Ectodermal cell (in vitro differentiated cells): ENCODE data around the gene CA10.
A peak's percentile ranks its signal among the peaks of the same experiment; 100 is the strongest.

Source experiments
- H3K27ac ChIP-seq: 2 replicates; pipeline ENCODE4 v1.7.0; 2013; ENCODE audit warnings: mild to moderate bottlenecking, low read depth, low read length; ENCODE audit not compliant: insufficient read depth, poor library complexity, severe bottlenecking
- H3K27me3 ChIP-seq: 2 replicates; pipeline ENCODE4 v1.7.0; 2013; ENCODE audit warnings: mild to moderate bottlenecking, low read length; ENCODE audit not compliant: insufficient read depth, control insufficient read depth, poor library complexity, severe bottlenecking
- H3K36me3 ChIP-seq: one replicate; pipeline ENCODE4 v1.7.0; 2013; ENCODE audit warnings: low read length; ENCODE audit not compliant: control insufficient read depth, insufficient read depth
- H3K4me1 ChIP-seq: one replicate; pipeline ENCODE4 v1.7.0; 2013; ENCODE audit warnings: low read length; ENCODE audit not compliant: control insufficient read depth, insufficient read depth
- H3K4me3 ChIP-seq: 2 replicates; pipeline ENCODE4 v1.7.0; 2013; ENCODE audit warnings: low read depth, low read length, control low read depth; ENCODE audit not compliant: insufficient read depth
- H3K9me3 ChIP-seq: 2 replicates; pipeline ENCODE4 v1.7.0; 2013; ENCODE audit warnings: mild to moderate bottlenecking, low read length, moderate library complexity; ENCODE audit not compliant: control insufficient read depth
- WGBS, 2 experiments: methylation state at CpG; one replicate each; pipeline ENCODE4 v1.1.7; 2013; ENCODE audit warnings: missing lambda C conversion rate in 2 of 2; 5-methylcytosine and 5-hydroxymethylcytosine counted together

CA10 gene

DNA sequence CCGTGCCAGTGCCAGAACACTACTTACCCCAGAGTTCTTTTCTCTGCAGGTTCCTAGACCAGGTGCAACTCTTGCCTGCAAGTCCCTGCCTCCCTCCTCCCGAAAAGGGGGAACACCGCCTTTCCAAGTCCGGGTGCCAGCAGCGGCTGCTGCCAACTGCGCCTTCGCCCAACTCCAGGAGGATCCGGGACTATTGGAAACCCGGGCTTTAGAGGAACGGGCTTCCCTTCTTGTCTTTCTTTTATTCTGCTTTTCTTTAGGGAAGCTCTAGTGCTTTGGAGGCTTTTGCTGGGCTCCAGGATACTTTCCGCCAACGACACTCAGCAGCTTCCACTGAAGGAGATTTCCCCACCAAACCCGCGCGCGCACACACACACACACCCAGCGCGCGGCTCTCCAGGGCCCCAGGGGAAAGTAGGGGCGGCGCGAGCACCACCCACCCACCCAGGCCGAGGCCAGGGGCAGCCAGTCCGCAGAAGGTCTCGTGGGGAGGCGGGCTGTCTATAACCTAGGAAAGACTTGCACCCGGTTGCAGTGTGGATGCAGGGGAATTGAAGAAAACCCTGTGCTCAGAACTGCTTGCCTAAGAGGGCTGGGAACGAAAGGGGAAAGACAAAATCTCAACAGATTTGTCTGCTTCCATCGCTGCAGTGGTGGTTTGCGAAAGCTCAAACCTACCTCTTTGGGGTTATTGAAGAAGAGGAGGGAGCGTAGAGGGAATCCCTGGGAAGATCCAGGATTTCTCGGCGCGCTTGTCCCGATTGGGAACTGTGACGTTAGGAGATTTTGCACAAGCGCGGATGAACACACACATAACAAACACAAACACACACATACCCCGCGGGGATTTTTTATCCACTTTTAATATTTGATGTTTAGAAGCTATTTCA lies 977 bp upstream of the CA10 start:
- H3K27ac ChIP-seq = no peak overlapping the region
- H3K27me3 ChIP-seq = peaks cover 59% of the 10 kb centered on the region
- 42 to 45% methylated on average over 38 of the region's 40 CpGs for WGBS, 2 experiments
- peak overlapping the region; percentile 35 for H3K4me3 ChIP-seq
- H3K36me3 ChIP-seq = no peaks in the 10 kb centered on the region
- H3K4me1 ChIP-seq = peaks cover 4% of the 10 kb centered on the region
- no peaks in the 10 kb centered on the region for H3K9me3 ChIP-seq

DNA sequence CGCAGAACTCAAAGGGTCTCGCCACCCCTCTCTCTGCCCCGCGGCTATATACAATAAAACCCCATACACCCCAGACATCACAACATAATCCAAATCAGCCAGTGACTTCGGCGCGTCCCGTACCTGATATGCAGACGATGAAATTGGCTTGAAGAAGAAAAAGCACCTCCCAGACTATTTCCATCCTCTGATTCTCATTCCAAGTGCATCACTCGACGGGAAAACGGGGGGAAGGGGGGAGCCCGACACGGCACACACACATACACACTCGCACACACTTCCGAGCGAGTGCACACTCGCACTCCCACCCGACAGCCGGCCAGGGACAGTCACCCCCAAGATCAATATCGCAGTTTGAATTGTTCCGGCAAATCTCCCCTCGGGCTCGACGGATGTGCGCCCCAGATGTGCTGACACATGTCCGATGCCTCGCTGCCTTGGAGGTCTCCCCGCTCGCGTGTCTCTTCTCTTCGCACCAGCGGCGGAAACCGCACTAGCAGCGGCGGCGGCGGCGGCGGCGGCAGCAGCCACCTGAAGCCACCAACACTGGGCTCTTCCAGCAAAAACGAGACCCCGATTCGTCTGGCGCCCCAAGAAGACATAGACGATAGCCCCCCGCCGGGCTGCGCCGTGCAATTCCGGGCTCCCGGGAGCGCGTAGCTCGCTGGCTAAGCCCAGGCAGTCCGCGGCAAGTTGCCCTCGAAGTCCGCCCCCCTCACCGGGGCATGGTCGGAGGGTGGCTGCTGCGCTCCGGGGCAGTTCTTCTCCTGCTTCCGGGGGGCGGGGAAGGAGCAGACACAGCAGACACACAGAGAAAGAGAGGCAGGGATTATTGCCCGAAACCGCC lies 688 bp downstream of the CA10 start:
- WGBS, 2 experiments = 40% methylated on average over 68 of the region's 68 CpGs
- H3K9me3 ChIP-seq = no peaks in the 10 kb centered on the region
- no peak overlapping the region for H3K27ac ChIP-seq
- peak overlapping the region; percentile 35 for H3K4me3 ChIP-seq
- peaks cover 4% of the 10 kb centered on the region for H3K4me1 ChIP-seq
- H3K36me3 ChIP-seq = no peaks in the 10 kb centered on the region
- peaks cover 59% of the 10 kb centered on the region for H3K27me3 ChIP-seq

DNA sequence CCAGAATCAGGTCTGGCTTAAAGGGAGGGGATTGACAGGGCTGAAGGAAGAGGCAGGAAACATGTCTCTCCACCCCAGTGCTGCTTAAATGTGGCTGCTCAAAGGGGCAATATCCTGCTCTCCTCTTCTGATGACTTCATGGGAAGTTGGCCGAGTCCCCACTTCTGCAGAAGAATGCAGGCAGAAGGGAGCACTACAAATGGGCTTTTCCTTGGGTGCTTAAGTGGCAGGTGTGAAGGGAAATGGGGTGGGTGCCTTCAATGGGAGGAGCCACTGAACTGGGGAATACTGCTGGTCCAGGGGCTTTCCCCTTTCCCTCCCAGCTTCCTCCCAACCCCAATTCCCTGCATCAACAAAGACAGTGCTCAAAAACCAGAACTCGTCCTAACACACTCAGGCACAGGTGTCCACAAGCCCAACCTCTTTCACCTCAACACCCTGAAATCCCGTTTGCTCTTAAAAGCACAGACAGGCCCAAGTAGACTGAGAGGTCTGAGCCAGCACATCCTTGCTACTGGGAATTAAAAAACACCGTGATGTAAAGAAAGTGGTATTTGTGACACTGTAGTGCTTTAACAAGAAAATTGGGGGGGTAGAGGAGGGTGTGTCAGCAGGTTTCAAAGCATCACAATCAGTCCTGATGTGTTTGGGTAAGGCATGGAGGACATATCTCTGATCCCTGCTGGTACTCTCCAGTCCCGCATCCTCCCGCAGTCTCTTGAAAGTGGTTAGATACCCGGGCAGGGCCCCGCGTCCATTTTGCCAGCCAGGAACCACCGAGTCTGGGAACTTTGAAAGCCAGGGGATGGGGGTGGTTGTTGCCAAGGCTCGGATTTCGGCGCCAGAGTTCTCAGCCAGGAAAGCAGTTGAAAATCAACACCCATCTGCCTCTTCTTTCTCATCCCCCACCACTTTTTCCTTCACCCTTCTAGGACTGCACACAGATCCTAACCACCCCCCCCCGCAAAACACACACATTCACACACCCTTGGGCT lies 1.6 kb downstream of the CA10 start:
- H3K4me1 ChIP-seq = peaks cover 4% of the 10 kb centered on the region

DNA sequence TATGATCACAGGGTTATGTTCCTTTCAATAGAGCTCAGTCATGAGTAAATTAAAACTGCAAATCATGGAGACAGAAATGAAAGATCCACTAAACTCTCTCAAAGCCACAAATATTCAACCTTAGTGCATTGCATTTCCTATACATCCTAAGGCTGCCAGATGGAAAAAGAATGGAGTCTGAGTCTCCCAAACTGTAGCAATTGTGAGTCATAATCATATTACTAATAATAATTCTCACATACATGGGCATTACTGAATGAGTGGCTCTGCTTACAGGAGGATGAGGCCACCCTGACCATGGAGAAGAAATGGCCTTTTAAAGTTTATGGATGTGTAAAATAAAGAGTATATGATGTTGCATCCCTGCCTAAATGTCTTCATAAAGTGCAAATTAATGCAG lies 3.2 kb downstream of the CA10 start:
- Histone ChIP-seq H3K27me3 (peaks cover 56% of the 10 kb centered on the region), H3K4me1 (peaks cover 4% of the 10 kb centered on the region), H3K9me3 (no peaks in the 10 kb centered on the region), H3K27ac (no peak overlapping the region), H3K4me3 (no peak overlapping the region), H3K36me3 (no peaks in the 10 kb centered on the region)

More for the DNA sequence above, 1.6 kb downstream of the CA10 start:
- no peak overlapping the region for H3K4me3 ChIP-seq
- peaks cover 59% of the 10 kb centered on the region for H3K27me3 ChIP-seq
- H3K9me3 ChIP-seq = no peaks in the 10 kb centered on the region
- WGBS, 2 experiments = 53 to 57% methylated on average over 13 of the region's 14 CpGs
- H3K27ac ChIP-seq = no peak overlapping the region
- H3K36me3 ChIP-seq = no peaks in the 10 kb centered on the region

DNA sequence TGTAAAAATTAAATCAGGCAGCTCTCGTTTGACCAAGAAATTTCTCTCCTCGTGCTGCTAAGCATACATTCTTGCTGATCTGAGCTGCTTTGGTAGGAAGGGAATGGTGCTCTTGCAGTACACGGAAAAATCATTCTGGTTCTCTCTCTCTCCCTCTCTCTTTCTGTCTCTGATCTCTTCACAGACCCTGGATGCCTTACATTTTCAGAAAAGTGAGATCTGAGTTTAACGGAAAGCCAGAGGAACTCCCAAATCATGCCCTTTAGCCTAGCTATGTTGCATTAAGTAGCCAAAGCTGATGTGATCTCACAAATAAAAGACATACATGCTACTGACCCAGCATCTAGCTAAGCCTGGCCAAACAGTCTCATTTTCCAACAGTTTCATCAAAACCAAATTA lies 4.0 kb downstream of the CA10 start:
- no peak overlapping the region for H3K27ac ChIP-seq
- H3K9me3 ChIP-seq = no peaks in the 10 kb centered on the region
- peaks cover 48% of the 10 kb centered on the region for H3K27me3 ChIP-seq
- H3K4me3 ChIP-seq = no peak overlapping the region
- H3K4me1 ChIP-seq = peaks cover 2% of the 10 kb centered on the region
- 73 to 74% methylated on average over 4 of the region's 4 CpGs for WGBS, 2 experiments
- H3K36me3 ChIP-seq = no peaks in the 10 kb centered on the region

DNA sequence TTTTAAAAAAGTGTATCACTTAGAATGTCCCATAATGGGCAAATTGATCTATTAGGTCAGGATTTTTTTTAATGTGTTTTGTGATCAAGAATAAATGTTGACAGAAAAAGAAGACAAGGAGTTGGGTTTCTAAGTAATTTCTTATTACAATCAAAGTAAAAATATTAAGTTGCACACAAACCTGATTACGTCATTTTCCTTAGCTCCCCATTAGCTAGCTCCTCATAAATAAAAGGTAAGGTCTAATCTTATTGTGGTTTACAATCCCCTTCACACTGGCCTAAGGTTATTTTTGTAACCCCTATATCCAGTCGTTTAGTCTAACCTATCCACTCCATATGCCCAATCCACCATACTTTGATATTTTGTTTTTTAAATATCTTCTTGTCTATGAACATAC lies 7.6 kb downstream of the CA10 start:
- 86 to 100% methylated on average over 1 to 2 of the region's 2 CpGs for WGBS, 2 experiments
- no peaks in the 10 kb centered on the region for H3K9me3 ChIP-seq
- no peak overlapping the region for H3K4me3 ChIP-seq
- peaks cover 12% of the 10 kb centered on the region for H3K27me3 ChIP-seq
- H3K36me3 ChIP-seq = no peaks in the 10 kb centered on the region
- H3K27ac ChIP-seq = no peak overlapping the region
- no peaks in the 10 kb centered on the region for H3K4me1 ChIP-seq

DNA sequence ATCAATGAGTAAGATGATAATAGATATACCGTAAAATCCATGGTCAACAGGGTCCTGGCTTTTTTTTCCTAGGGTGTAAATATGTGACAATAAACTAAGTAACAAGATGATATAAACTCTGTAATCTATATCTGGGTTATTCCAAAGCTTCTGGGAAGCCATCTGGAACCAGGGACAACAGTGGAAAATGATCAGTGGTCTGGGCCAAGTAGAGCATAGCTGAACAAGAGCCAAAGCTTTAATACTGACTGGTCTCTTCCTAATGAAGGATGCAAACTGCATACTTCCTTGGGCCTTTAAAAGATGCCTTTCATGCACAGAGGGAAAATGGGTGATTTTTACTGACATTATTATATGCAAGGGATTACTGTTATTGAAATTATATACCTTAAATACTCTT lies 8.9 kb downstream of the CA10 start:
- Histone ChIP-seq H3K27me3 (peaks cover 1% of the 10 kb centered on the region), H3K4me1 (no peaks in the 10 kb centered on the region), H3K36me3 (no peaks in the 10 kb centered on the region), H3K4me3 (no peak overlapping the region), H3K9me3 (no peaks in the 10 kb centered on the region), H3K27ac (no peak overlapping the region)
- 100% methylated on average over 1 of the region's 1 CpG; no CpG with 5 or more reads in 1 of the 2 experiments for WGBS, 2 experiments

DNA sequence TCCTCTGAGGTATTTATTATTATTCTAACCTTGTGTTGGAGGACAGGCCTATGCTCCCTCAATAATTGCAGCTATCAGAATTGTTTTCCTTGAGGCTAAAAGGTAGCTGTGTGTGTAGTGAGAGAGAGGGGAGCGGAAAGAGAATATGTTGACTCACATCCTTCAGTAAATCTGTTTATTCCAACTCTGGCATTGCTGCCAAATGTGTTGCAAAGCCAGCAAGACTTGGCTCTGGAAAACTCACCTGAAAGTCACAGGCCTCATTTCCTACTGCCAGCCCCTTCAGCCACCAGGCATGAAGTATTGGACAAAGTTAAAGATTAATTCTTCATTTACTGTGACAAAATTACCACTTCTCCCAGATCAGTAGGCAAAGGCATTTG lies 9.6 kb downstream of the CA10 start:
- H3K27me3 ChIP-seq = no peaks in the 10 kb centered on the region
- no peaks in the 10 kb centered on the region for H3K36me3 ChIP-seq
- 91 to 100% methylated on average over 1 of the region's 1 CpG for WGBS, 2 experiments
- H3K27ac ChIP-seq = no peak overlapping the region
- no peaks in the 10 kb centered on the region for H3K4me1 ChIP-seq
- no peak overlapping the region for H3K4me3 ChIP-seq
- H3K9me3 ChIP-seq = no peaks in the 10 kb centered on the region

DNA sequence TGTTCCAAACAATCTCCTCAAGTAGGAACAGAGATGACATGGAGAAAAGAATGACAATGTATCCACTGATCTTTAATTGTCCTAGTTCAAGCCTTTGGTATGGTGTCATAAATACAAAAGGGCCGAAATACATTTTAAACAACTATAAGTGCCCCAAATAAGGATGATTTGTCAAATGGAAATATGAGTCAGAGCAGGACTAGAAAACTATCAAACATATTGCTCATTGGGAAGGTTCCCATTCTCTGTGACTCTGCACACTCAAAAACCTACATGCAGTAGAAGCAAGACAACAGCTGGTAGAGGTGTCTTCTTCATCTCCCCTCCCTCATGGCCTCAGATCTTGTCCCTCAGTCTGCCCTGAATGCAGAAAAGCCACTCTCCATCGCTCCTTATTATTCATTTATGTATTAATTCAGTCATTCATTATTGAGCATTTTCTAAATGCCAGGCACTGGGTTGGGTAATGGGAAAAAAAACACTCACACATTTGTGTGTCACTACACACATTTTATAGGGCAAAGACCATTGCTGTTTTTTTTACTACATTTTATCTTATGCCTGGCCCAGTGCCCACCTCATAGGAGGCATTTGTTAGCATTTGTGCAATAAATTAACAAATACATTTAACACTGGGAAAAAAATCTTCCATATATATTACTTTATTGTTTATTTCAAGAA lies 10.1 kb downstream of the CA10 start:
- Histone ChIP-seq H3K4me1 (no peaks in the 10 kb centered on the region), H3K4me3 (no peak overlapping the region), H3K36me3 (no peaks in the 10 kb centered on the region), H3K9me3 (no peaks in the 10 kb centered on the region), H3K27me3 (no peaks in the 10 kb centered on the region), H3K27ac (no peak overlapping the region)
- WGBS, 2 experiments = 60% methylated on average over 2 of the region's 2 CpGs; no CpG with 5 or more reads in 1 of the 2 experiments
